ENCODE measurements around the gene SPRED3. TPM values are rescaled to one million over a fixed set of nuclear protein-coding genes. Genes with fewer than 3 reads are reported as not detected.
"Not testable (repeated sequence)": the region's sequence is repeated elsewhere in the genome, so short reads cannot be mapped to it uniquely, and the experiment has no call there.

The SPRED3 gene
- total RNA-seq, 1 experiment from 2014 or later, result 0.42 TPM

DNA sequence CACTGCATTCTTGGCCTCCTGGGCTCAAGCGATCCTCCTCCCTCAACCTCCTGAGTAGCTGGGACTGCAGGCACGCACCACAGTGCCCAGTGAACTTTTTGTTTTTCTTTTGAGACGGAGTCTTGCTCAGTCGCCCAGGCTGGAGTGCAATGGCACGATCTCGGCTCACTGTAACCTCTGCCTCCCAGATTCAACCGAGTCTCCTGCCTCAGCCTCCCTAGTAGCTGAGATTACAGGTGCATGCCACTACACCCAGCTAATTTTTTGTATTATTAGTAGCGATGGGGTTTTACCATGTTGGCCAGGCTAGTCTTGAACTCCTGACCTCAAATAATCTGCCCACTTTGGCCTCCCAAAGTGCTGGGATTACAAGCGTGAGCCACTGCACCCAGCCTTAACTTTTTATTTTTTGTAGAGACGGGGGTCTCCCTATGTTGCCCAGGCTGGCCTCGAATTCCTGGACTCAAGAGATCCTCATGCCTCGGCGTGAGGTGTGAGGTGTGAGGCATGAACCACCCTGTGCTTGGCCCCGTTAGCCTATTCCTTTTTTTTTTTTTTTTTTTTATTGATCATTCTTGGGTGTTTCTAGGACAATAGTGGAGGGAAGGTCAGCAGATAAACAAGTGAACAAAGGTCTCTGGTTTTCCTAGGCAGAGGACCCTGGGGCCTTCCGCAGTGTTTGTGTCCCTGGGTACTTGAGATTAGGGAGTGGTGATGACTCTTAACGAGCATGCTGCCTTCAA lies 25.4 kb upstream of the SPRED3 start:
- in situ Hi-C loops (cut with HindIII; ENCODE audit: low pct_unique_long_range_greater_than_20kb, low sequenced_read_pairs); DNase-seq (ENCODE audit: low read depth, low spot score): not testable (repeated sequence)

DNA sequence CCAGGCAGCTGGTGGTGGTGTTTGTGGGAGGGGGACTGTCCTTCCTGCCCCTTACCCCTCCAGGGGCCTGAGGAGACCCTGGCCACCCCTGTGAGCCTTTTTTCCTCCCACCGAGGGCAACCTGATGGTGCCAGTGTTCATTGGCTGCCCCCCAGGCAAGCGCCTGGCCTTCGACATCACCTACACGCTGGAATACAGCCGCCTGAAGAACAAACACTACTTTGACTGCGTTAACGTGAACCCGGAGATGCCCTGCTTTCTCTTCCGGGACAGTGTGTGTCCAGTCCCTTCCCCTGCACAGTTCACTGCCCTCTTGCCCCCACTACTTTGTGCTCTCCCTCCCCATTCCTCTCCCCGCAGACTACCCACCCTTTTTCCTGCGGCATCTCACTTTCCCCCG lies 21.5 kb upstream of the SPRED3 start:
- in situ Hi-C loops (cut with HindIII; ENCODE audit: low pct_unique_long_range_greater_than_20kb, low sequenced_read_pairs), result no loop called here
- no peak for DNase-seq (ENCODE audit: low read depth, low spot score)

DNA sequence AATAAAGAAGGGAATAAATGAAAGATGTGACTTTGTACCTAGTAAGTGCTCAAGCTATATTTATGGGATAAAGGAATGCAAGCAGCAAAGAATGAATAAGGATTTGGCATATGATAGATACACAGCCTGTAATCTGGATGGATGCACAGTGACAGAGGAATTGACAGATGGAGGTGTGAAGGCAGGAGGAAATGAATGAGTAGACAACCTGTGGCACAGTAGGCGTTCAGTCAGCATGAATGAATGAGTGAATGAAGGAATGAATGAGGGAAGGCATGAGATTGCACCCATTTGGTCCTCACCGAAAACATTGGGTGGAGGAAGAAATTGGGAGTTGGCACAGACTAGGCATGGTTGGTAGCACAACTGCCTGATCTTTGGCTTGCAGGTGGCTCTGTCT lies 18.9 kb upstream of the SPRED3 start:
- in situ Hi-C loops (cut with HindIII; ENCODE audit: low pct_unique_long_range_greater_than_20kb, low sequenced_read_pairs), result no loop called here
- no peak for DNase-seq (ENCODE audit: low read depth, low spot score)

DNA sequence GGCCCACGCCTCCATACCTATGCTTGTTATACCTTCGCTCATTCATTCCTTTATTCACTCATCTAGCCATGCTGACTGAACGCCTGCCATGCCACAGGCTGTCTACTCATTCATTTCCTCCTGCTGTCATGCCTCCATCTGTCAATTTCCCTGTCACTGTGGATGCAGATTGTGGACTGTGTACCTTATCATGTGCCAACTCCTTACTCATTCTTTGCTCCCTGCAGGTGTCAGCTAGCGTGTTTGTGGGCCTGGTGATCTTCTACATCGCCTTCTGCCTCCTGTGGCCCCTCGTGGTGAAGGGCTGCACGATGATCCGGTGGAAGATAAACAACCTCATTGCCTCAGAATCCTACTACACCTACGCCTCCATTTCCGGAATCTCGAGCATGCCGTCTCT lies 18.2 kb upstream of the SPRED3 start:
- in situ Hi-C loops (cut with HindIII; ENCODE audit: low pct_unique_long_range_greater_than_20kb, low sequenced_read_pairs), result no loop called here
- DNase-seq (ENCODE audit: low read depth, low spot score), result no peak

DNA sequence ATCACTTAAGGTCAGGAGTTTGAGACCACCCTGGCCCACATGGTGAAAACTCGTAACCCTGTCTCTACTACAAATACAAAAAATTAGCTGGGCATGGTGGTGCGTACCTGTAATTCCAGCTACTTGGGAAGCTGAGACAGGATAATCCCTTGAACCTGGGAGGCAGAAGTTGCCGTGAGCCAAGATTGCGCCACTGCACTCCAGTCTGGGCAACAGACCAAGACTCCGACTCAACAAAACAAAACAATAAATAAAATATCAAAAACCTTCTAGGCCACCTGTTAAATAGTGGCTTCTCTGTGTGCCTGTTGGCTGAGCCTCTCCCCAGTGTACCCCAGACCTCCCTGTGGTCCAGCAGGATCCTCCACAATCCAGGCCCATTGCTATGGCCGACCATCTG lies 17.4 kb upstream of the SPRED3 start:
- in situ Hi-C loops (cut with HindIII; ENCODE audit: low pct_unique_long_range_greater_than_20kb, low sequenced_read_pairs), result no loop called here
- no peak for DNase-seq (ENCODE audit: low read depth, low spot score)

DNA sequence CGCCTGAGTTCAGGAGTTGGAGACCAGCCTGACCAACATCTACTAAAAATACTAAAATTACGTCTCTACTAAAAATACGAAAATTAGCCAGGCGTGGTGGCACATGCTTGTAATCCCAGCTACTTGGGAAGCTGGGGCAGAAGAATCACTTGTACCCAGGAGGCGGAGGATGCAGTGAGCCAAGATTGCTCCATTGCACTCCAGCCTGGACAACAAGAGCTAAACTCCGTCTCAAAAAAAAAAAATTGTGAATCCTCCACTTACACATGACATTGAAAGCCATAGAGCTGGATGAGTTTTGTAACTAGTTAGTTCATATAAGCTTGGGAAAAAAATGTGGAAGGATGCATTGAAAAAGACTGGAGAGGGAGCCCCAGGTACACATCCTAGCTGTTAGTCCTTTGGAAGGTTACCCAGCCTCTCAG lies 14.6 kb upstream of the SPRED3 start:
- in situ Hi-C loops (cut with HindIII; ENCODE audit: low pct_unique_long_range_greater_than_20kb, low sequenced_read_pairs), result no loop called here
- no peak for DNase-seq (ENCODE audit: low read depth, low spot score)

DNA sequence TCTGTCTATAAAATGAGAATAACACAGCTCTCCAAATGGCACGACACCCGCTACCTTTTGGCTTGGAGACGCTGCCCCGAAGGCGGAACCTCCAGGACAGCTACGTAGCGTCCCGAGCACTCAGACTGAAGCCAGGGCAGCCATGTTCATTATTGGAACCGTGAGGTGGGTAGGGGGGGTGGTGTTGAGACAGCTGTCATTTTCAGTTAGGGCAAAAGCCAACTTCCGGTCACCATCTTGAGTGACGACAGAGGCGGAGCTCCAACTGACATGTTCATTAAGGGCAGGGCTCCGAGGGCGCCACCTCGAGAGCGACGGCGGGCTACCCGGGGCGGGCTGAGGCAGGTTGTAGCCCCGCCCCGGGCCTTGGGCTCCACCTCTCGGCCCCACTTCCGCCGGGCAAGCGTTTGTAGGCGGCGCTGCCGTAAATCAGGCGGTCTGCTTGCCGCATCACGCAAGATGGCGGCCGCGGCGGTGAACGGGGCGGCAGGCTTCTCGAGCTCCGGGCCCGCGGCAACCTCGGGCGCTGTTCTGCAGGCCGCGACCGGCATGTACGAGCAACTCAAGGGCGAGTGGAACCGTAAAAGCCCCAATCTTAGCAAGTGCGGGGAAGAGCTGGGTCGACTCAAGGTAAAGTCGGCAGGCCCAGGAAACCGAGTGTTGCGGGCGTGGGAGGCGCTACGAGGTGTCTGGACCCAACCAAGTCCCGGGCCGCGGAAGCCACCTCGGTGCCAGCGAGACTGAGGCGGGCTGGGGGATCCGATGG lies 14.0 kb upstream of the SPRED3 start, which contains the start of gene PSMD8:
Gene PSMD8 (plus strand): TSS at position 240 of the 766 bp plus-strand sequence. CDS start 31 bp downstream, at position 271.
- DNase-seq (ENCODE audit: low read depth, low spot score), result peak; percentile 99
- in situ Hi-C loops (cut with HindIII; ENCODE audit: low pct_unique_long_range_greater_than_20kb, low sequenced_read_pairs), result no loop called here

DNA sequence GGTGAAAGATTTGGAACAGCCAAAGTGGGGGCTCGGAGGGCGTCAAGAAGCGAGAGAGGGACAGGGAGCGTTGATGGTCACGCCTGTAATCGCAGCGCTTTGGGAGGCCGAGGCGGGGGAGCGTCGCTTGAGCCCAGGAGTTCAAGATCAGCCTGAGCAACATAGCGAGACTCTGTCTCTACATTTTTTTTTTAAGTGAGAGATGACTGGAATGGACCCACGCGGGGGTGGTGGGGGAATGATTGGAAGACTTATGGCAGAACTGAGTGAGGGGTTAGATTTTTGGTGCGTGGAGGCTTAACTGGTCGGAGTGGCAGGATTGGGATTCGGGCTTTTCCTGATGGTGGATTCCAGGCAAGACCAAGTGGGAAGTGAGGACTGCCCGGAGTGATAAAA lies 13.4 kb upstream of the SPRED3 start:
- in situ Hi-C loops (cut with HindIII; ENCODE audit: low pct_unique_long_range_greater_than_20kb, low sequenced_read_pairs), result no loop called here
- DNase-seq (ENCODE audit: low read depth, low spot score), result no peak

DNA sequence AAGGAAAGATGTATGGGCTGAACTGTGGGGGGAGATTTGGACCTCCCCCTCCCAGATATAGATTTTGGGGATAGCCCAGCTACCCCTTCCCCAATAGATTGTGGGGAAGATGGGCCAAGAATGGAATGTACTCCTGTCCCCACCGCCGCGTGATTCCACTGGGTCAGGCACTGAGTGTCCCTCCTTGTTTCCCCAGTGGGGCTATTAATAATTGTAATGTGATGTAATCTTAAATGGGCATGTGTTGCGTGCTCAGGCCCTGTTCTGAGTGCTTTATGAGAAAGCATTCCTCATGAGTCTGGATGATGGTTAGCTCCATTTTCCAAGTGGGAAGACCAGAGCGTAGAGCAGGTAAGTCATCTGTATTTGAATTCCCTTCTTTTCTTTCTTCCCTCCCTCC lies 12.7 kb upstream of the SPRED3 start:
- DNase-seq (ENCODE audit: low read depth, low spot score), result peak; percentile 12
- in situ Hi-C loops (cut with HindIII; ENCODE audit: low pct_unique_long_range_greater_than_20kb, low sequenced_read_pairs), result no loop called here

DNA sequence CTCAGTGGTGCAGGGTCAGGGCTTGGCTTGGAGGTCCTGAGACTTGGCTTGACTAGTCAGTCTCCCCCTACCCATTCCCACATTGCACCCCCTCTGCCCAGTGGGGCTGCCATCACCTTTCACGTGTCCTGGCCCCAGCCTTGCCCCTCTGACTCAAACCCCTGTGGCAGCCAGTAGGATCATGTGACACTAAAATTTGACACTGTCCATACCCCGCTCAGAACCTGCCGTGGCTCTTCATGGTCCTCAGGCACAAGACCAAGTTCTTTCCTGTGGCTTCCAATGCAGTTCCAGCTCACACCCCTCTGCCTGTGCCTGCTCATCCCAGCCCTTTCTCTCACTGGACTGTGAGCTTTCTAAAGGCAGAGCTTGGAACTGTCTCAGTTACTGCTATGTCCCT lies 11.9 kb upstream of the SPRED3 start:
- in situ Hi-C loops (cut with HindIII; ENCODE audit: low pct_unique_long_range_greater_than_20kb, low sequenced_read_pairs), result no loop called here

DNA sequence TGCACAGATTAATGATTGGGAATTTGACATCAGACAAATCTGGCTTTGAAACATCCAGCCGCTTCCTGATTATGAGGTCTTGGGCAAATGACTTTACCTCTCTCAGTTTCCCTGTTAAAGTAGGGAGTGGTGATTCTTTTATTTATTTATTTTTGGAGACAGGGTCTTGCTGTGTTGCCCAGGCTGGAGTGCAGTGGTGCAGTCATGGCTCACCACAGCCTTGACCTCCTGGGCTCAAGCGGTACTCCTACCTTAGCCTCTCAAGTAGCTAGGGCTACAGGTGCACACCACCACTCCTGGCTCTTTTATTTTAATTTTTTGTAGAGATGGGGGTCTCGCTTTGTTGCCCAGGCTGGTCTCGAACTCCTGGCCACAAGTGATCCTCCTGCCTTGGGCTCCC lies 11.4 kb upstream of the SPRED3 start:
- in situ Hi-C loops (cut with HindIII; ENCODE audit: low pct_unique_long_range_greater_than_20kb, low sequenced_read_pairs), result no loop called here
- DNase-seq (ENCODE audit: low read depth, low spot score), result no peak

More for the DNA sequence above, 11.9 kb upstream of the SPRED3 start:
- no peak for DNase-seq (ENCODE audit: low read depth, low spot score)

DNA sequence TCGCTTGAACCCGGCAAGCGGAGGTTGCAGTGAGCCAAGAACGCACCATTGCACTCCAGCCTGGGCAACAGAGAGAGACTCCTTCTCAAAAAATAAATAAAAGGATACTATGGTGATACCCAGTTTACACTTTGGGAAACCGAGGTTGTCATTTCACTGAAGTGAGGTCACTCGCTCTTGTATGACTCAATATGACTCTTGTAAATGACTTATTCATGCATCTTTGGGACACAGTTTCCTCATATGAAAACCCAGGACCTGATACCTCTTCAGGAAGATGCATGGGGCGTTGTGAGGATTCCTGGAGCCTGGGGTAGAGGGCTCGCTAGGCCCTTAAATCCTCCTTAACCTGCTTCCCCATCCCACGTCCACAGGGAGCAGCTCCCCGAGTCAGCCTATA lies 9.6 kb upstream of the SPRED3 start:
- no peak for DNase-seq (ENCODE audit: low read depth, low spot score)
- in situ Hi-C loops (cut with HindIII; ENCODE audit: low pct_unique_long_range_greater_than_20kb, low sequenced_read_pairs), result no loop called here

DNA sequence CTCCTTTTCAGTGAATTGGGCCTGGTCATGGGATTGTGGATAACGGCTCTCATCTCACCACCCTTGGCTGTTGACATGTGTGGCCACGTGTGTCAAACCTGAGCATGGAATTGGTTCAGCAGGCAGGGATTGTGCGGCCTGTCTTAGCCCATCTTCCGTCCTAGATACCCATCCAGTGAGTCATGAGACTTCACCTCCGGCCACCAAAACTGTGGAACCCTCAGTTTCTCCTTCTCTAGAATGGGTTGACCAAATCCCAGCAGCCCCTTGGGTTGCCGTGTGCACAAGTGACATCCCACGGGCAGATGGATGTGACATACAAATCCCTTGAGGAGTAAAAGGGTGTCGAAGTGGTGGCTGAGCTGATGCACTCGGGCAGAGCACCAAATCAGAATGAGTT lies 7.4 kb upstream of the SPRED3 start:
- no peak for DNase-seq (ENCODE audit: low read depth, low spot score)
- in situ Hi-C loops (cut with HindIII; ENCODE audit: low pct_unique_long_range_greater_than_20kb, low sequenced_read_pairs), result no loop called here

DNA sequence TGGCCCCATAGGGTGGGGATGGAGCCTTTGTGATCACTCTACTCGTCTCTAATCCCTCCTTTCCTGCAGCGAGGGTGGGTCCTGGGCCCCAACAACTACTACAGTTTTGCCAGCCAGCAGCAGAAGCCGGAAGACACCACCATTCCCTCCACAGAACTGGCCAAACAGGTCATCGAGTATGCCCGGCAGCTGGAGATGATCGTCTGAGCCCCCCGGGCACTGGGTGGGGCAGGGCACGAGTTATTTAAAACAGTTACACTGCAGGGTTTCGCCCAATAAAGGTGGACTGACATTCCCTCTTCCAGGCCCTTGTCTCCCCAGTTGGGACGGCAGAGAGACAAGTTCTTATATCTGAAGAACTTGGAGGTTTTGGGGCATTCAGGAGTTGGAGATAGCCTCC lies 5.3 kb upstream of the SPRED3 start:
- no peak for DNase-seq (ENCODE audit: low read depth, low spot score)
- in situ Hi-C loops (cut with HindIII; ENCODE audit: low pct_unique_long_range_greater_than_20kb, low sequenced_read_pairs), result no loop called here

DNA sequence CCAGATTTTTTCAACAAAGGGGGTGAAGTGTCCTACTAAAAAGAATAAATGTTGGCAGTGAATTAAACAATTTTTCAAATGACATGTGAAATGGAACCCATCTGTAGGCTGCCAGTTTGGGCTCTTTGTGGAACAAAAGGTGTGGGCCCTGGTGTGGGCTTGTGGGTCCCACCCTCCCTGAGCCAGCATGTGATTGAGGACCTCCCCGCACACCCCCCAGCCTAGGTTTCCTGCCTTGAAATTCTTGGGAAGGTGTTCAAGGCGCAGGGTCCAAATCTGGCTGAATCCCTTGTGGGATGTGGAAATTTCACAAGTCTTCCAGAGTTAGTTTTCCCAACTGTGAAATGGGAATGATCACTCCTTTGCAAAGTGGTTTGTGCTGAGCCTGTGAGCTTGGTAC lies 4.8 kb upstream of the SPRED3 start:
- in situ Hi-C loops (cut with HindIII; ENCODE audit: low pct_unique_long_range_greater_than_20kb, low sequenced_read_pairs), result no loop called here
- no peak for DNase-seq (ENCODE audit: low read depth, low spot score)

DNA sequence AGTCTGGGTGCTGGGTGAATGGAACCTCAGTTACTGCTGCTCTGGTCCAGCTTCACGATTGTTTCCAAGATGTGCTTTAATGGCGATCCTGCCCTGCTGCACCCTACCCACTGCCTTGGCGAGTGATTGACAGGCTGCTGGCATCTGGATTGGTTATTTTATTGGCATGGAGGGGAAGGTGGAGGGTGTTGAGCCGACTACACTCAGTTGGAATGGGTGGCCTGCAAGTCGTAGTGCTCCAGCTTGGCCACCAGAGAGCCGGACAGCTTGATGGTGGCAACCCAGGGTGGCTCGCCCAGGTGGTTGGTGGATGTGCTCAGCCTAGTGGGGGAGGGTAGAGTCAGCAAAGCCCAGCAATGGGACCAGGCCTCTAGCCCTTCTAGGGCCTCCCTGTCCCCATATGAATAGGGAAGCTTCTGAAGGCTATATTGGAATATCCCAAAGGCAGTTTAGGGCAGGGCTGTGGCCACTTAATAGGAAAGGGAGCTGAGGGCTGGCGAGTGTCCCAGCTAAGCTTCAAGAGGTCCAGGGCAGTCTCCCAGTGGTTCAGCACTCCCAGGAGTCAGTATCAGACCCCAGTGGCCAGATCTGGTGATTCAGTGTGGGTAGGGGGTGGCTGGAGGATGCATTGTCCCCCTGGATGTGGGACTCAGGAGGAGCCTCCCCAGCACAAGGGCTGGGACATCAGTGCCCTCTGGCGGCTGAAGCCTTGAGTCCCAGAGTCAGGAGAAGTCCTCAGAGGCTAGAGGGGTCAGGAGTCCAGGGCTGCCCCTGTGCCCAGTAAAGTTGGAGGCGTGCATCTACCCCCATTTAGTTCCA lies 4.1 kb upstream of the SPRED3 start:
- in situ Hi-C loops (cut with HindIII; ENCODE audit: low pct_unique_long_range_greater_than_20kb, low sequenced_read_pairs), result no loop called here
- peak; percentile 50 for DNase-seq (ENCODE audit: low read depth, low spot score)

DNA sequence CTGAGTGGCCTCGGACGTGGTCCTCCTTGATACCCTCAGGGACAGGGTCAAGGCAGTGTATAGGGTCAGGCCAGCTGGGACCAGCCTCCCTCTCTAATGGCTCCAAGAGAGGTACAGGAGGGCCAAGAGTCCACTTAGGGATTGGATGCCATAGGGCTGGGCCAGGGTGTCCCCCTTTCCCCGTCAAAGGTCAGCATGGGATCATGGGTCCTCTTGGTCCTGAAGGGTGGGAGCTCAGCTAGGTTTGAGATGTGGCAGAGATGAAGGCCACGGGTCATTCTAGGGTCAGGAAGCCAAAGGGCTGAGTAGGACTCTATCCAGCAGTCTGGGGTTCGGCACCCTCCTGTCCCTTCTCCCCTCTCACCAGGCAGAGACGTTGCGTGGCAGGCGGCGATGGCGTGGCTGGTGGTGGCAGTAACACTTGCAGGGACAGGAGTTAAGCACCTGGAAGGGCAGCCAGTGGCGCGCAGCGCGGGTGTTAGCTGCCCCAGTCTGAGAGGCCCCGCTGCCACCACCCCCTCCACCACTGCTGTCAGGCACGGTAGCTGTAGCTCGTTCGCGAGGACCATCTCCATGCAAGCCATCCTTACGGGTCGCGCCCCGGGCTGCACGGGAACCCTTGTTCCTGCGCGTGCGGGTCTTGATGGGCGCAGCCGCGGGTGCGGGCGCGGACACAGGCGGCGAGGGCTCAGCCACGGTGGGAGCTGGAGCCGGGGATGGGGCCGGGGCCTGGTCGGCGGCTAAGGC lies 3.3 kb upstream of the SPRED3 start:
- no peak for DNase-seq (ENCODE audit: low read depth, low spot score)
- in situ Hi-C loops (cut with HindIII; ENCODE audit: low pct_unique_long_range_greater_than_20kb, low sequenced_read_pairs), result no loop called here

DNA sequence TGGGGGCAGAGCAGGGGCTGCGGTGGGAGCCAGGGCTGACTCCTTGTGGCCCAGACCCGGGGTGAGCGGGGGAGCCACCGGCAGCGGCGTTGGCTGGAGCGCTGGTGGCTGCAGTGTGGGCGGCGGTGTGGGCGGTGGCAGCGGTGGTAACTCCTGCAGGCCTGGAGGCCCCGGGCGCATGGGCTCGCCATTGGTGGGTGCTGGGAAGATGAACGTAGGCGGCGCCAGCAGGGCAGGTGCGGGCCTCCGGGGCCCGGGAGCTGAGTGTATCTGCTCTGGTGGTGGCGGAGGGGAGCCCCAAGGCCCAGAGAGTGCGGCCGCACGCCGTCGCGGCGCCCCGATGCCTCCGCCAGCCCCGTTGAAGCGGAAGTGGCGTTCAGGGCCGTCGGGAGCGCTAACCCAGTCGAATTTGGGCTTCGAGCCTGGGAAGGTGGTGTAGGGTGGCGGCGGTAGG lies 2.7 kb upstream of the SPRED3 start:
- in situ Hi-C loops (cut with HindIII; ENCODE audit: low pct_unique_long_range_greater_than_20kb, low sequenced_read_pairs), result no loop called here
- no peak for DNase-seq (ENCODE audit: low read depth, low spot score)

Measured in SK-MEL-5 (cell line).